Measurements from ENCODE around the gene TMEM74B. TPM values are rescaled to one million over a fixed set of nuclear protein-coding genes. Genes with fewer than 3 reads are reported as not detected.

TMEM74B gene
- total RNA-seq, 1 donor from 2014 or later, result not detected

- no peak for TF ChIP-seq CTCF (IDR thresholded peaks at IDR 0.05)
- intact Hi-C loops (cut with DNase I), result no loop called here
- DNase-seq (ENCODE audit: low spot score in 2 of 2), result no peak
- Histone ChIP-seq H3K9me3 (no peaks in the 10 kb centered on the region), H3K4me1 (no peaks in the 10 kb centered on the region), H3K36me3 (peaks cover 47 to 59% of the 10 kb centered on the region in 2 donors), H3K27me3 (no peaks in the 10 kb centered on the region), H3K27ac (no peak overlapping the region), H3K4me3 (no peak overlapping the region)
Measured at GRCh38 chr20:1160496-1160895, 24.3 kb downstream of the TMEM74B start.

- Histone ChIP-seq H3K27me3 (no peaks in the 10 kb centered on the region), H3K9me3 (no peaks in the 10 kb centered on the region), H3K4me3 (no peak overlapping the region), H3K36me3 (peaks cover 28 to 39% of the 10 kb centered on the region in 2 donors), H3K4me1 (no peaks in the 10 kb centered on the region), H3K27ac (no peak overlapping the region)
- TF ChIP-seq CTCF (IDR thresholded peaks at IDR 0.05), result no peak
- intact Hi-C loops (cut with DNase I), result no loop called here
- DNase-seq (ENCODE audit: low spot score in 2 of 2), result no peak
Measured at GRCh38 chr20:1155342-1155741, 29.4 kb downstream of the TMEM74B start.

GRCh38 chr20:1154691-1155090, 30.1 kb downstream of the TMEM74B start:
- Histone ChIP-seq H3K27ac (no peak overlapping the region), H3K36me3 (peaks cover 24 to 36% of the 10 kb centered on the region in 2 donors), H3K4me1 (no peaks in the 10 kb centered on the region), H3K9me3 (no peaks in the 10 kb centered on the region), H3K4me3 (no peak overlapping the region), H3K27me3 (no peaks in the 10 kb centered on the region)
- TF ChIP-seq CTCF (IDR thresholded peaks at IDR 0.05), result no peak
- no peak for DNase-seq (ENCODE audit: low spot score in 2 of 2)
- intact Hi-C loops (cut with DNase I), result no loop called here

GRCh38 chr20:1154226-1154625, 30.6 kb downstream of the TMEM74B start:
- no peaks in the 10 kb centered on the region for H3K4me1 ChIP-seq
- no peaks in the 10 kb centered on the region for H3K27me3 ChIP-seq
- no peak for DNase-seq (ENCODE audit: low spot score in 2 of 2)
- H3K36me3 ChIP-seq, result peaks cover 20 to 31% of the 10 kb centered on the region in 2 donors
- no peak overlapping the region for H3K27ac ChIP-seq
- TF ChIP-seq CTCF (IDR thresholded peaks at IDR 0.05), result no peak
- intact Hi-C loops (cut with DNase I), result no loop called here
- H3K4me3 ChIP-seq, result no peak overlapping the region
- H3K9me3 ChIP-seq, result no peaks in the 10 kb centered on the region

GRCh38 chr20:1150968-1151367, 33.8 kb downstream of the TMEM74B start:
- peaks cover 29 to 41% of the 10 kb centered on the region in 2 donors for H3K36me3 ChIP-seq

More at GRCh38 chr20:1150968-1151367, 33.8 kb downstream of the TMEM74B start:
- Histone ChIP-seq H3K9me3 (no peaks in the 10 kb centered on the region), H3K4me1 (no peaks in the 10 kb centered on the region), H3K27me3 (no peaks in the 10 kb centered on the region), H3K27ac (no peak overlapping the region), H3K4me3 (no peak overlapping the region)
- TF ChIP-seq CTCF (IDR thresholded peaks at IDR 0.05), result no peak
- intact Hi-C loops (cut with DNase I), result no loop called here
- DNase-seq (ENCODE audit: low spot score in 2 of 2), result no peak
